Measurements from ENCODE around the gene HADHB.

DNA sequence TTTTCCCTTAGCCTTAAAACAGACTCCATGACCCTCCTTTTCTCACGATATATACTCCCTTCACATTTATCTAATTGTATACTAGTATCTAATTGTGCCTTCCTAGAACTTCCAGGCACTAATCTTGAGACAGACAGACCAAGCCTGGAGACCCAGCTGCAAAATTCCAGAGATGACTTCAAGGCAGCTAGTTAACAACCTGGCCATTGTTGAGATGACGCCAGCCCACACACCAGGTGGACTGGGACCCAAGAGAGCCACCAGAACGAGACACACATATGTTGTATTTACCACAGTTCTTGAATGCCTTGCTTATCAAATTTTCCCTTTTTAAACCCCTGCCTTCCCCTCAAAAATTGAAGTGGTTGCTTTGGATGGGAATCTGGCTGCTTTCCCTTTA, 52.3 kb downstream of the HADHB start:
- TF ChIP-seq POLR2A (IDR thresholded peaks at IDR 0.05; ENCODE audit: low read length) (no peak), GATA1 (IDR thresholded peaks at IDR 0.05; ENCODE audit: low read depth, low read length) (no peak)
